NCI-H1436 (cell line): ENCODE results near the gene TMEM41B.
A peak's percentile ranks its signal among the peaks of the same experiment; 100 is the strongest.
"Not testable (repeated sequence)": the region's sequence is repeated elsewhere in the genome, so short reads cannot be mapped to it uniquely, and the experiment has no call there.

Experiments
- DNase-seq: peaks from one replicate; lab custom pipeline; 2025; lab: John Stamatoyannopoulos, UW

TMEM41B gene

GRCh38 chr11:9304178-9304577, 10.2 kb downstream of the TMEM41B start:
- no peak for DNase-seq

GRCh38 chr11:9302448-9302847, 11.9 kb downstream of the TMEM41B start:
- DNase-seq, result no peak

GRCh38 chr11:9301720-9302119, 12.7 kb downstream of the TMEM41B start:
- DNase-seq, result no peak

- DNase-seq, result no peak
Observed at GRCh38 chr11:9293646-9294045, 20.7 kb downstream of the TMEM41B start.

- DNase-seq, result no peak
Observed at GRCh38 chr11:9285850-9286587, 28.4 kb downstream of the TMEM41B start.

GRCh38 chr11:9280655-9281301, 33.6 kb downstream of the TMEM41B start:
- no peak for DNase-seq

GRCh38 chr11:9277176-9277575, 37.2 kb downstream of the TMEM41B start:
- DNase-seq, result no peak

GRCh38 chr11:9276571-9276970, 37.8 kb downstream of the TMEM41B start:
- no peak for DNase-seq

- DNase-seq, result no peak
Observed at GRCh38 chr11:9274499-9275258, 39.7 kb downstream of the TMEM41B start.

- DNase-seq, result no peak
Observed at GRCh38 chr11:9273376-9274336, 40.7 kb downstream of the TMEM41B start.

GRCh38 chr11:9269492-9270013, 44.8 kb downstream of the TMEM41B start:
- DNase-seq, result no peak

GRCh38 chr11:9267680-9268079, 46.7 kb downstream of the TMEM41B start:
- DNase-seq, result no peak

- no peak for DNase-seq
Observed at GRCh38 chr11:9266926-9267325, 47.5 kb downstream of the TMEM41B start.

- DNase-seq, result no peak
Observed at GRCh38 chr11:9266132-9266736, 48.2 kb downstream of the TMEM41B start.

- peak; percentile 70 for DNase-seq
Observed at GRCh38 chr11:9265211-9266131, 48.9 kb downstream of the TMEM41B start, which contains the start of gene DENND5A. TSS of gene DENND5A (minus strand) at chr11:9265350. CDS start at chr11:9265069, 281 bp downstream.

- DNase-seq, result no peak
Observed at GRCh38 chr11:9264316-9265210, 49.8 kb downstream of the TMEM41B start.

GRCh38 chr11:9263840-9264315, 50.5 kb downstream of the TMEM41B start:
- no peak for DNase-seq

- DNase-seq, result not testable (repeated sequence)
Observed at GRCh38 chr11:9260838-9261146, 53.6 kb downstream of the TMEM41B start.
